Measurements from ENCODE around the gene ALDH1L1.

The ALDH1L1 gene

DNA sequence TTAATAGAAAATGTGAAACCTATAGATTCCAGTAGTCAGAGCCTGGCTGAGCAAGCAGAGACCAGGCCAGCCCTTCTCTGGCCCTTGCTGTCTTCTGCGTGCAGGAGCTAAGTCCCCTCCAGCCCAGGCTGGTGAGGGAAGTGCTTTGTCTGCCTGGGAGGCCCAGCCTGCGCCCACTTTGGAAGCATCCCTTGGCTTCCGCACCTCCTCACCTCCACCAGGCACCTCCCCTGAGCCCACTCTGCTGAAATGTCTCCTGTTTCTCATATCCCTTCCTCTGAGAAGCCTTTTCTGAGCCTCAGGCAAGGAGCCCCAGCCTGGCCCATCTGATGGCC lies 45.3 kb downstream of the ALDH1L1 start:
- Histone ChIP-seq H4K20me1 (ENCODE audit: low read depth, low read length) (no peaks in the 10 kb centered on the region), H3F3A (ENCODE audit: insufficient read depth) (no peaks in the 10 kb centered on the region), H3K27me3 (ENCODE audit: low read length) (no peaks in the 10 kb centered on the region), H3K36me3 (ENCODE audit: low read length) (no peaks in the 10 kb centered on the region), H3K9ac (ENCODE audit: low read length) (no peak overlapping the region), H2AFZ (ENCODE audit: low read depth, low read length, severe bottlenecking) (no peak overlapping the region), H3K4me2 (ENCODE audit: low read depth, low read length, poor library complexity, severe bottlenecking) (no peak overlapping the region), H3K9me3 (ENCODE audit: insufficient read depth, low read length) (no peaks in the 10 kb centered on the region), H3K27ac (ENCODE audit: low read depth, low read length) (no peak overlapping the region), H3K4me3 (ENCODE audit: insufficient read depth, low read length, poor library complexity, severe bottlenecking) (no peak overlapping the region), H3K9me2 (replicated peaks; ENCODE audit: insufficient read depth, low read length) (no peaks in the 10 kb centered on the region), H3K79me2 (ENCODE audit: insufficient read depth, low read length) (no peaks in the 10 kb centered on the region)
- TF ChIP-seq, protein P1, sequence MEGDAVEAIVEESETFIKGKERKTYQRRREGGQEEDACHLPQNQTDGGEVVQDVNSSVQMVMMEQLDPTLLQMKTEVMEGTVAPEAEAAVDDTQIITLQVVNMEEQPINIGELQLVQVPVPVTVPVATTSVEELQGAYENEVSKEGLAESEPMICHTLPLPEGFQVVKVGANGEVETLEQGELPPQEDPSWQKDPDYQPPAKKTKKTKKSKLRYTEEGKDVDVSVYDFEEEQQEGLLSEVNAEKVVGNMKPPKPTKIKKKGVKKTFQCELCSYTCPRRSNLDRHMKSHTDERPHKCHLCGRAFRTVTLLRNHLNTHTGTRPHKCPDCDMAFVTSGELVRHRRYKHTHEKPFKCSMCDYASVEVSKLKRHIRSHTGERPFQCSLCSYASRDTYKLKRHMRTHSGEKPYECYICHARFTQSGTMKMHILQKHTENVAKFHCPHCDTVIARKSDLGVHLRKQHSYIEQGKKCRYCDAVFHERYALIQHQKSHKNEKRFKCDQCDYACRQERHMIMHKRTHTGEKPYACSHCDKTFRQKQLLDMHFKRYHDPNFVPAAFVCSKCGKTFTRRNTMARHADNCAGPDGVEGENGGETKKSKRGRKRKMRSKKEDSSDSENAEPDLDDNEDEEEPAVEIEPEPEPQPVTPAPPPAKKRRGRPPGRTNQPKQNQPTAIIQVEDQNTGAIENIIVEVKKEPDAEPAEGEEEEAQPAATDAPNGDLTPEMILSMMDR (IDR thresholded peaks at IDR 0.05; ENCODE audit: insufficient read depth, low read length, poor library complexity, severe bottlenecking), result no peak
- TF ChIP-seq EZH2phosphoT487 (conservative IDR thresholded peaks at IDR 0.05; ENCODE audit: low read length), result no peak

GRCh38 chr3:126134219-126134975 lies 46.0 kb downstream of the ALDH1L1 start:
- Histone ChIP-seq H4K20me1 (ENCODE audit: low read depth, low read length) (no peaks in the 10 kb centered on the region), H3K36me3 (ENCODE audit: low read length) (no peaks in the 10 kb centered on the region), H3K27ac (ENCODE audit: low read depth, low read length) (no peak overlapping the region), H3F3A (ENCODE audit: insufficient read depth) (no peaks in the 10 kb centered on the region), H3K27me3 (ENCODE audit: low read length) (no peaks in the 10 kb centered on the region), H2AFZ (ENCODE audit: low read depth, low read length, severe bottlenecking) (no peak overlapping the region), H3K9me2 (replicated peaks; ENCODE audit: insufficient read depth, low read length) (no peaks in the 10 kb centered on the region), H3K79me2 (ENCODE audit: insufficient read depth, low read length) (no peaks in the 10 kb centered on the region), H3K4me2 (ENCODE audit: low read depth, low read length, poor library complexity, severe bottlenecking) (no peak overlapping the region), H3K9ac (ENCODE audit: low read length) (no peak overlapping the region), H3K4me3 (ENCODE audit: insufficient read depth, low read length, poor library complexity, severe bottlenecking) (no peak overlapping the region), H3K9me3 (ENCODE audit: insufficient read depth, low read length) (no peaks in the 10 kb centered on the region)
- TF ChIP-seq, protein P1 (IDR thresholded peaks at IDR 0.05; ENCODE audit: insufficient read depth, low read length, poor library complexity, severe bottlenecking), result peak; percentile 67
- no peak for TF ChIP-seq EZH2phosphoT487 (conservative IDR thresholded peaks at IDR 0.05; ENCODE audit: low read length)

GRCh38 chr3:126133606-126134005 lies 46.8 kb downstream of the ALDH1L1 start:
- no peak overlapping the region for H2AFZ ChIP-seq (ENCODE audit: low read depth, low read length, severe bottlenecking)
- no peak overlapping the region for H3K27ac ChIP-seq (ENCODE audit: low read depth, low read length)
- H3K4me3 ChIP-seq (ENCODE audit: insufficient read depth, low read length, poor library complexity, severe bottlenecking), result no peak overlapping the region
- no peak overlapping the region for H3K4me2 ChIP-seq (ENCODE audit: low read depth, low read length, poor library complexity, severe bottlenecking)
- H3F3A ChIP-seq (ENCODE audit: insufficient read depth), result no peaks in the 10 kb centered on the region
- TF ChIP-seq EZH2phosphoT487 (conservative IDR thresholded peaks at IDR 0.05; ENCODE audit: low read length), result no peak
- TF ChIP-seq, protein P1 (IDR thresholded peaks at IDR 0.05; ENCODE audit: insufficient read depth, low read length, poor library complexity, severe bottlenecking), result no peak
- no peak overlapping the region for H3K9ac ChIP-seq (ENCODE audit: low read length)
- H4K20me1 ChIP-seq (ENCODE audit: low read depth, low read length), result no peaks in the 10 kb centered on the region
- no peaks in the 10 kb centered on the region for H3K27me3 ChIP-seq (ENCODE audit: low read length)
- H3K79me2 ChIP-seq (ENCODE audit: insufficient read depth, low read length), result no peaks in the 10 kb centered on the region
- H3K9me3 ChIP-seq (ENCODE audit: insufficient read depth, low read length), result no peaks in the 10 kb centered on the region
- no peaks in the 10 kb centered on the region for H3K9me2 ChIP-seq (replicated peaks; ENCODE audit: insufficient read depth, low read length)
- no peaks in the 10 kb centered on the region for H3K36me3 ChIP-seq (ENCODE audit: low read length)

All from SU-DHL-6 (cell line).